ENCODE measurements around the gene NCOA3.

The NCOA3 gene

GRCh38 chr20:47679462-47679861, 177.8 kb downstream of the NCOA3 start:
- POLR2A ChIA-PET (ENCODE audit: low non-redundant PET): no interaction called here
- CTCF ChIA-PET: interaction anchor here (0.7 to 2.5 kb wide), 5 partner anchors 15 to 942 kb away, joined by 3 to 44 read pairs (median 9); no protein-coding TSS in a partner anchor

GRCh38 chr20:47680804-47681529, 179.3 kb downstream of the NCOA3 start:
- POLR2A ChIA-PET (ENCODE audit: low non-redundant PET): no interaction called here
- peak overlapping the region; percentile 61 for H3K27ac ChIP-seq
- CTCF ChIA-PET: interaction anchor here (0.6 to 2.5 kb wide), 6 partner anchors 17 to 941 kb away, joined by 3 to 11 read pairs (median 4); no protein-coding TSS in a partner anchor
- no peak for DNase-seq (ENCODE audit: low spot score)
- no peak for TF ChIP-seq CTCF (conservative IDR thresholded peaks at IDR 0.05; ENCODE audit: low read depth)

More at GRCh38 chr20:47679462-47679861, 177.8 kb downstream of the NCOA3 start:
- peak overlapping the region; percentile 61 for H3K27ac ChIP-seq
- no peak for DNase-seq (ENCODE audit: low spot score)
- no peak for TF ChIP-seq CTCF (conservative IDR thresholded peaks at IDR 0.05; ENCODE audit: low read depth)

- ChIA-PET CTCF (interaction anchor here (0.5 to 0.7 kb wide), 4 partner anchors 43 to 1802 kb away, joined by 3 read pairs; no protein-coding TSS in a partner anchor), POLR2A (ENCODE audit: low non-redundant PET) (no interaction called here)
- peak overlapping the region; percentile 61 for H3K27ac ChIP-seq
- DNase-seq (ENCODE audit: low spot score): no peak
- no peak for TF ChIP-seq CTCF (conservative IDR thresholded peaks at IDR 0.05; ENCODE audit: low read depth)
These were observed 180.5 kb downstream of the NCOA3 start for GRCh38 chr20:47682028-47682783.

GRCh38 chr20:47682916-47683315, 181.2 kb downstream of the NCOA3 start:
- DNase-seq (ENCODE audit: low spot score): no peak
- POLR2A ChIA-PET (ENCODE audit: low non-redundant PET): no interaction called here
- TF ChIP-seq CTCF (conservative IDR thresholded peaks at IDR 0.05; ENCODE audit: low read depth): no peak
- H3K27ac ChIP-seq: peak overlapping the region; percentile 61
- CTCF ChIA-PET: interaction anchor here (0.6 kb wide), 1 partner anchor 1801 kb away, joined by 3 read pairs; no protein-coding TSS in a partner anchor

GRCh38 chr20:47684306-47685080, 182.8 kb downstream of the NCOA3 start:
- peak overlapping the region; percentile 14 for H3K27ac ChIP-seq
- DNase-seq (ENCODE audit: low spot score): no peak
- CTCF ChIA-PET: interaction anchor here (1.1 kb wide), 1 partner anchor 937 kb away, joined by 4 read pairs; no protein-coding TSS in a partner anchor
- no peak for TF ChIP-seq CTCF (conservative IDR thresholded peaks at IDR 0.05; ENCODE audit: low read depth)
- POLR2A ChIA-PET (ENCODE audit: low non-redundant PET): no interaction called here

- CTCF ChIA-PET: interaction anchor here (0.6 to 1.2 kb wide), 2 partner anchors 9 to 546 kb away, joined by 3 to 4 read pairs; no protein-coding TSS in a partner anchor
- TF ChIP-seq CTCF (conservative IDR thresholded peaks at IDR 0.05; ENCODE audit: low read depth): no peak
- POLR2A ChIA-PET (ENCODE audit: low non-redundant PET): no interaction called here
- no peak for DNase-seq (ENCODE audit: low spot score)
- peak overlapping the region; percentile 35 for H3K27ac ChIP-seq
These were observed 184.9 kb downstream of the NCOA3 start for GRCh38 chr20:47686545-47686944.
